Gastrocnemius medialis (tissue), 4 donors: ENCODE measurements around the gene SIX6. TPM values are rescaled to one million over a fixed set of nuclear protein-coding genes. Genes with fewer than 3 reads are reported as not detected.
A peak's percentile ranks its signal among the peaks of the same experiment; 100 is the strongest.

Source experiments
- ATAC-seq, 2 donors: fragments of 150-250 bp; one replicate each; pipeline ENCODE4 v1.9.1; 2016
- DNase-seq, 2 donors: peaks; one replicate each; pipeline ENCODE4 v3.0.0-alpha.2; 2019
- H3K27ac ChIP-seq, 4 donors: fragments of 200-600 bp; sonication (generic); 1 replicate in 1 of 4; 2 replicates in 3 of 4; pipeline ENCODE4 v1.5.1; 2016 to 2018; ENCODE audit warnings: mild to moderate bottlenecking in 2 of 4, moderate library complexity in 1 of 4
- H3K27me3 ChIP-seq, 3 donors: fragments of 200-600 bp; sonication (generic) in 2 of 3; 1 replicate in 1 of 3; 2 replicates in 2 of 3; pipeline versions ENCODE4 v1.5.1 to v1.6.0; 2016 to 2019; ENCODE audit warnings: mild to moderate bottlenecking in 1 of 3, moderate library complexity in 1 of 3
- H3K36me3 ChIP-seq, 2 donors: fragments of 200-600 bp; sonication (generic) in 1 of 2; one replicate each; pipeline ENCODE4 v1.5.1; 2017 to 2018
- H3K4me1 ChIP-seq, 2 donors: fragments of 200-600 bp; sonication (generic) in 1 of 2; one replicate each; pipeline ENCODE4 v1.5.1; 2016 to 2017; ENCODE audit warnings: mild to moderate bottlenecking in 2 of 2
- H3K4me3 ChIP-seq, 4 donors: fragments of 200-600 bp; sonication (generic) in 3 of 4; 1 replicate in 1 of 4; 2 replicates in 3 of 4; pipeline ENCODE4 v1.5.1; 2016 to 2019; ENCODE audit warnings: mild to moderate bottlenecking in 2 of 4
- H3K9me3 ChIP-seq, 3 donors: fragments of 200-600 bp; sonication (generic) in 2 of 3; 1 replicate in 1 of 3; 2 replicates in 2 of 3; pipeline ENCODE4 v1.5.1; 2016 to 2019
- CTCF ChIP-seq, 5 experiments: fragments of 450-650 bp in 3 of 5; fragments of 200-600 bp in 2 of 5; sonication (generic) in 2 of 5; IDR thresholded peaks in 4 of 5; conservative IDR thresholded peaks in 1 of 5; 1 replicate in 4 of 5; 2 replicates in 1 of 5; pipeline ENCODE4 v1.5.1; 2016 to 2019; ENCODE audit warnings: antibody characterized with exemption in 5 of 5, mild to moderate bottlenecking in 3 of 5, moderate library complexity in 3 of 5
- POLR2A ChIP-seq, 2 donors: fragments of 450-650 bp; IDR thresholded peaks; one replicate each; pipeline ENCODE4 v1.6.1; 2017; ENCODE audit warnings: antibody characterized with exemption in 2 of 2, mild to moderate bottlenecking in 2 of 2, moderate library complexity in 2 of 2
- in situ Hi-C, 4 donors: fragments of 200-750 bp; cut with MboI; loops; one replicate each; pipeline versions ENCODE4 v1.15.0 to v1.8.0; 2017; ENCODE audit warnings: low sequenced_read_pairs in 4 of 4
- intact Hi-C: fragments of 100-400 bp; cut with DNase I; formaldehyde crosslinking; loops from one replicate; pipeline ENCODE4 v1.15.1; 2023; ENCODE audit warnings: low total_unique reads
- total RNA-seq, 4 donors: library from RNA; depleted of rRNA; stranded (reverse); fragments of >200 nt; gene quantifications; one replicate each; pipeline versions ENCODE4 v1.1.0 to v1.2.3, GENCODE V29; 2016

Gene SIX6
- total RNA-seq, 4 donors from 2014 or later = 0.32 to 0.61 (median 0.40) TPM; not detected in 1

- H3K4me3 ChIP-seq = peak overlapping the region; percentile 60 to 71 (median 66)
- H3K36me3 ChIP-seq = no peaks in the 10 kb centered on the region
- H3K27ac ChIP-seq = peak overlapping the region; percentile 59 to 74 (median 64)
- intact Hi-C loops (no loop called here), in situ Hi-C loops (no loop called here)
- ATAC-seq = peak; percentile 67 to 74
- DNase-seq = peak; percentile 14 to 35
- TF ChIP-seq CTCF (IDR thresholded peaks at IDR 0.05 in 4 of 5, conservative IDR thresholded peaks at IDR 0.05 in 1 of 5) = peak in 4 of 5 experiments; percentile 21 to 59 (median 46)
- no peak for TF ChIP-seq POLR2A (IDR thresholded peaks at IDR 0.05)
- peaks cover 14 to 56% (median 14%) of the 10 kb centered on the region in 3 donors for H3K27me3 ChIP-seq
- no peaks in the 10 kb centered on the region for H3K9me3 ChIP-seq
- peaks cover 0 to 3% of the 10 kb centered on the region in 2 donors for H3K4me1 ChIP-seq
Observed at GRCh38 chr14:60514741-60515491, 6.0 kb downstream of the SIX6 start.

GRCh38 chr14:60515511-60516289 is 6.8 kb downstream of the SIX6 start:
- intact Hi-C loops = no loop called here
- Histone ChIP-seq H3K4me1 (peaks cover 0 to 3% of the 10 kb centered on the region in 2 donors), H3K4me3 (peak overlapping the region; percentile 60 to 71 (median 66)), H3K27ac (peak overlapping the region in 3 of 4 donors; percentile 37 to 65 (median 62)), H3K9me3 (no peaks in the 10 kb centered on the region), H3K36me3 (no peaks in the 10 kb centered on the region), H3K27me3 (peaks cover 6 to 48% (median 10%) of the 10 kb centered on the region in 3 donors)
- TF ChIP-seq POLR2A (IDR thresholded peaks at IDR 0.05) (no peak), CTCF (IDR thresholded peaks at IDR 0.05 in 4 of 5, conservative IDR thresholded peaks at IDR 0.05 in 1 of 5) (no peak)
- DNase-seq (no peak), ATAC-seq (peak in 1 of 2 donors; percentile 6)
- in situ Hi-C loops = no loop called here

- Histone ChIP-seq H3K36me3 (no peaks in the 10 kb centered on the region), H3K27me3 (no peaks in the 10 kb centered on the region), H3K4me3 (no peak overlapping the region), H3K4me1 (no peaks in the 10 kb centered on the region), H3K27ac (no peak overlapping the region), H3K9me3 (no peaks in the 10 kb centered on the region)
- intact Hi-C loops (no loop called here), in situ Hi-C loops (no loop called here)
- DNase-seq (no peak), ATAC-seq (no peak)
- TF ChIP-seq POLR2A (IDR thresholded peaks at IDR 0.05) (no peak), CTCF (IDR thresholded peaks at IDR 0.05 in 4 of 5, conservative IDR thresholded peaks at IDR 0.05 in 1 of 5) (no peak)
Observed at GRCh38 chr14:60532442-60532841, 23.5 kb downstream of the SIX6 start.

- no peak overlapping the region for H3K27ac ChIP-seq
- no peak for ATAC-seq
- H3K36me3 ChIP-seq = no peaks in the 10 kb centered on the region
- in situ Hi-C loops (no loop called here), intact Hi-C loops (no loop called here)
- H3K4me1 ChIP-seq = no peaks in the 10 kb centered on the region
- H3K4me3 ChIP-seq = no peak overlapping the region
- no peak for TF ChIP-seq CTCF (IDR thresholded peaks at IDR 0.05 in 4 of 5, conservative IDR thresholded peaks at IDR 0.05 in 1 of 5)
- TF ChIP-seq POLR2A (IDR thresholded peaks at IDR 0.05) = no peak
- no peaks in the 10 kb centered on the region for H3K27me3 ChIP-seq
- DNase-seq = no peak
- H3K9me3 ChIP-seq = no peaks in the 10 kb centered on the region
Observed at GRCh38 chr14:60537663-60538062, 28.7 kb downstream of the SIX6 start.
